Trophoblast cell (in vitro differentiated cells and primary cell): ENCODE data around the gene CCDC112.
A peak's percentile ranks its signal among the peaks of the same experiment; 100 is the strongest.

ENCODE experiments used
- DNase-seq, 2 donors: peaks; one replicate each; pipeline ENCODE4 v3.0.0-alpha.2; 2016
- H2AFZ ChIP-seq: 2 replicates; pipeline ENCODE4 v1.6.1; 2013; ENCODE audit warnings: low read length, moderate library complexity, mild to moderate bottlenecking; ENCODE audit not compliant: insufficient read depth, poor library complexity
- H2AK5ac ChIP-seq: 2 replicates; pipeline ENCODE4 v1.6.1; 2013; ENCODE audit warnings: mild to moderate bottlenecking, low read length
- H2BK120ac ChIP-seq: 2 replicates; pipeline ENCODE4 v1.6.1; 2013; ENCODE audit warnings: low read length, mild to moderate bottlenecking, moderate library complexity; ENCODE audit not compliant: insufficient read depth, poor library complexity
- H2BK12ac ChIP-seq: 2 replicates; pipeline ENCODE4 v1.6.1; 2013; ENCODE audit warnings: mild to moderate bottlenecking, low read length, moderate library complexity
- H2BK5ac ChIP-seq: 2 replicates; pipeline ENCODE4 v1.6.1; 2013; ENCODE audit warnings: low read length, low read depth, moderate library complexity, mild to moderate bottlenecking; ENCODE audit not compliant: poor library complexity
- H3K14ac ChIP-seq: 2 replicates; pipeline ENCODE4 v1.6.1; 2013; ENCODE audit warnings: mild to moderate bottlenecking, low read length
- H3K18ac ChIP-seq: 2 replicates; pipeline ENCODE4 v1.6.1; 2013; ENCODE audit warnings: mild to moderate bottlenecking, low read length
- H3K23ac ChIP-seq: 2 replicates; pipeline ENCODE4 v1.6.1; 2013; ENCODE audit warnings: low read length
- H3K27ac ChIP-seq: 2 replicates; pipeline ENCODE4 v1.5.1; 2013; ENCODE audit warnings: low read depth, mild to moderate bottlenecking, inconsistent platforms, low read length, moderate library complexity
- H3K27me3 ChIP-seq: 2 replicates; pipeline ENCODE4 v1.6.1; 2013; ENCODE audit warnings: inconsistent platforms, mild to moderate bottlenecking, low read length, moderate library complexity; ENCODE audit not compliant: insufficient read depth
- H3K36me3 ChIP-seq, 2 experiments: 1 replicate in 1 of 2; 2 replicates in 1 of 2; pipeline ENCODE4 v1.6.1; 2013; ENCODE audit warnings: low read length in 2 of 2, mild to moderate bottlenecking in 2 of 2, moderate library complexity in 1 of 2; ENCODE audit not compliant: insufficient read depth in 2 of 2, control insufficient read depth in 1 of 2
- H3K4ac ChIP-seq: 2 replicates; pipeline ENCODE4 v1.6.1; 2013; ENCODE audit warnings: low read depth, mild to moderate bottlenecking, low read length, moderate library complexity
- H3K4me1 ChIP-seq, 2 experiments: 1 replicate in 1 of 2; 2 replicates in 1 of 2; pipeline ENCODE4 v1.6.1; 2013; ENCODE audit warnings: low read length in 2 of 2, mild to moderate bottlenecking in 2 of 2, moderate library complexity in 1 of 2; ENCODE audit not compliant: insufficient read depth in 2 of 2, control insufficient read depth in 1 of 2
- H3K4me2 ChIP-seq: 2 replicates; pipeline ENCODE4 v1.6.1; 2013; ENCODE audit warnings: inconsistent platforms, mild to moderate bottlenecking, low read length, moderate library complexity
- H3K4me3 ChIP-seq: 2 replicates; pipeline ENCODE4 v1.5.1; 2013; ENCODE audit warnings: mild to moderate bottlenecking, low read depth, low read length, inconsistent platforms
- H3K79me1 ChIP-seq: one replicate; pipeline ENCODE4 v1.6.1; 2013; ENCODE audit warnings: low read length
- H3K79me2 ChIP-seq: 2 replicates; pipeline ENCODE4 v1.6.1; 2013; ENCODE audit warnings: low read length, mild to moderate bottlenecking; ENCODE audit not compliant: control insufficient read depth, insufficient read depth, poor library complexity
- H3K9ac ChIP-seq: 2 replicates; pipeline ENCODE4 v1.6.1; 2013; ENCODE audit warnings: mild to moderate bottlenecking, low read length
- H3K9me3 ChIP-seq: 2 replicates; pipeline ENCODE4 v1.6.1; 2013; ENCODE audit warnings: low read depth, mild to moderate bottlenecking, control low read depth, inconsistent platforms, low read length; ENCODE audit not compliant: insufficient read depth
- H4K12ac ChIP-seq: 2 replicates; pipeline ENCODE4 v1.6.1; 2013; ENCODE audit warnings: low read depth, mild to moderate bottlenecking, low read length, moderate library complexity
- H4K8ac ChIP-seq: 2 replicates; pipeline ENCODE4 v1.6.1; 2013; ENCODE audit warnings: low read depth, mild to moderate bottlenecking, low read length, moderate library complexity
- H4K91ac ChIP-seq: one replicate; pipeline ENCODE4 v1.6.1; 2013; ENCODE audit warnings: low read depth, mild to moderate bottlenecking, low read length, moderate library complexity
- WGBS: extraction: QIAGEN DNeasy Blood & Tissue Kit; methylation state at CpG from one replicate; pipeline ENCODE4 v1.1.7; 2013; ENCODE audit warnings: missing lambda C conversion rate; ENCODE audit not compliant: insufficient read length, insufficient coverage; ENCODE audit errors: extremely low coverage; 5-methylcytosine and 5-hydroxymethylcytosine counted together

CCDC112 gene

GRCh38 chr5:115313052-115313451, 16.6 kb upstream of the CCDC112 start:
- no peak overlapping the region for H2AFZ ChIP-seq
- H3K79me1 ChIP-seq = no peaks in the 10 kb centered on the region
- H4K91ac ChIP-seq = no peak overlapping the region
- H4K12ac ChIP-seq = no peak overlapping the region
- H3K79me2 ChIP-seq = no peaks in the 10 kb centered on the region
- no peak overlapping the region for H3K9ac ChIP-seq
- no peaks in the 10 kb centered on the region for H3K9me3 ChIP-seq
- no peak overlapping the region for H3K18ac ChIP-seq
- no peak overlapping the region for H2BK120ac ChIP-seq
- no peaks in the 10 kb centered on the region for H3K4me1 ChIP-seq
- H2AK5ac ChIP-seq = no peak overlapping the region
- WGBS = no CpG with 5 or more reads among the region's 2 CpGs
- H3K4me2 ChIP-seq = no peak overlapping the region
- no peak for DNase-seq
- no peak overlapping the region for H3K14ac ChIP-seq
- no peak overlapping the region for H4K8ac ChIP-seq
- H3K4ac ChIP-seq = no peak overlapping the region
- H3K4me3 ChIP-seq = no peak overlapping the region
- H3K27me3 ChIP-seq = no peaks in the 10 kb centered on the region
- no peak overlapping the region for H2BK5ac ChIP-seq
- H2BK12ac ChIP-seq = no peak overlapping the region
- H3K27ac ChIP-seq = no peak overlapping the region
- H3K23ac ChIP-seq = no peak overlapping the region
- no peaks in the 10 kb centered on the region for H3K36me3 ChIP-seq

DNA sequence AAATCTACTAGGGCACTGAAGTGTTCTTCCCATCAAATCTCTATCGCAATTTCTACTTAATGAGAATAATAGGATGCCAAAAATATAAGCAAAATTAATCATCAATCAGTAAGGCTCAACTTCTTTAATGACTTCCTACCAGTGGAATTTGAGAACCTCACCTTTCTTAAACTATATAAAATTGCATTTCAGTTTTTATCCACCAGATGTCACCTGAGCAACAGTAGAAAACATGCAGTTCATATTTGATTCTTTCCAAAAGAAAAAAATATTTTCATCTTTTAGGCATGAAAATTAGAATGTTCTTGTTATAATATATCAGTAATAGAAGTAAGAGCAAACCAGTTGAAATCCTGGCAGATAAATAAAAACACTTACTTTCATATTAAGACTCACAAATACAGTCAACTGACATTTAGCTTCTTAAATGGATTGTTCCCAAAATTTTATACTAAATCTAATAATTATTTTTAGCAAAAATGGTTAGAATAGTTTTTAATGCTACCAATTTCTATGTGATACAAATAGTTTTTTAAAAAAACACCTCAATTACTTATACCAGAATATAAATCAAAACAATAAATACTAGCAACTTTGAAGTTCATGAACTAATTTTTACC, 13.4 kb upstream of the CCDC112 start:
- H3K23ac ChIP-seq = no peak overlapping the region
- no peak overlapping the region for H4K12ac ChIP-seq
- H3K79me1 ChIP-seq = no peaks in the 10 kb centered on the region
- H2BK120ac ChIP-seq = no peak overlapping the region
- no peak overlapping the region for H2AK5ac ChIP-seq
- no peak overlapping the region for H3K14ac ChIP-seq
- no peak overlapping the region for H3K18ac ChIP-seq
- no peak overlapping the region for H4K91ac ChIP-seq
- no peaks in the 10 kb centered on the region for H3K9me3 ChIP-seq
- no peak overlapping the region for H2BK12ac ChIP-seq
- no peak overlapping the region for H4K8ac ChIP-seq
- no peaks in the 10 kb centered on the region for H3K36me3 ChIP-seq
- H3K4me2 ChIP-seq = no peak overlapping the region
- no peaks in the 10 kb centered on the region for H3K27me3 ChIP-seq
- WGBS = no CpG with 5 or more reads among the region's 1 CpG
- H3K9ac ChIP-seq = no peak overlapping the region
- H3K4me1 ChIP-seq = no peaks in the 10 kb centered on the region
- no peak overlapping the region for H2AFZ ChIP-seq
- no peak overlapping the region for H3K4ac ChIP-seq
- H3K4me3 ChIP-seq = no peak overlapping the region
- no peak overlapping the region for H3K27ac ChIP-seq
- no peak overlapping the region for H2BK5ac ChIP-seq
- H3K79me2 ChIP-seq = no peaks in the 10 kb centered on the region
- peak in 1 of 2 donors; percentile 87 for DNase-seq

DNA sequence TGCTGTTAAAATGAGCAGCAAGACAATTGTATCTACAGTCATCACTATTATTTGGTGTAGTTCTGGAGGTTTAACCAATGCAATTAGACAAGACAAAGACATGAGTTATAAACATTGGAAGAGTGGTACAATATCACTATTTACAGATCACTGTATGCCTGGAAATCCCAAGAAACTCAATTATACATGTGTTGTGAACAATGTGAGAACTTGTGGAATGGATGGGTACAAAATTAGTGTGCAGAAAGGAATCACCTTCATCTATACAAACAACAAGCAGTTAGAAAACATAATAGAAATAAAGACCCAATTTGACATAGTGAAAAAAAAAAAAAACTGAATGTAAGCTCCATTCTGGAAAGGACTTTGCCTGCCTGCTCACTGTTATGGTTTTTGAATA, 12.4 kb upstream of the CCDC112 start:
- H3K4me2 ChIP-seq = no peak overlapping the region
- H3K27ac ChIP-seq = no peak overlapping the region
- H3K27me3 ChIP-seq = no peaks in the 10 kb centered on the region
- H3K9me3 ChIP-seq = no peaks in the 10 kb centered on the region
- H3K4me3 ChIP-seq = no peak overlapping the region
- no peaks in the 10 kb centered on the region for H3K79me2 ChIP-seq
- no peaks in the 10 kb centered on the region for H3K4me1 ChIP-seq
- no peak overlapping the region for H2AK5ac ChIP-seq
- H2BK120ac ChIP-seq = no peak overlapping the region
- no peak overlapping the region for H3K23ac ChIP-seq
- no peak overlapping the region for H3K14ac ChIP-seq
- H4K8ac ChIP-seq = no peak overlapping the region
- H4K12ac ChIP-seq = no peak overlapping the region
- H2AFZ ChIP-seq = no peak overlapping the region
- H3K9ac ChIP-seq = no peak overlapping the region
- no peak overlapping the region for H3K4ac ChIP-seq
- H2BK12ac ChIP-seq = no peak overlapping the region
- no peak for DNase-seq
- no peak overlapping the region for H4K91ac ChIP-seq
- H3K18ac ChIP-seq = no peak overlapping the region
- H3K79me1 ChIP-seq = no peaks in the 10 kb centered on the region
- H2BK5ac ChIP-seq = no peak overlapping the region
- no peaks in the 10 kb centered on the region for H3K36me3 ChIP-seq

GRCh38 chr5:115306011-115306536, 9.6 kb upstream of the CCDC112 start:
- Histone ChIP-seq H4K8ac (no peak overlapping the region), H3K36me3 (no peaks in the 10 kb centered on the region), H2BK120ac (no peak overlapping the region), H3K18ac (no peak overlapping the region), H3K4me1 (no peaks in the 10 kb centered on the region), H3K79me1 (no peaks in the 10 kb centered on the region), H4K12ac (no peak overlapping the region), H3K27ac (no peak overlapping the region), H3K9ac (no peak overlapping the region), H2BK12ac (no peak overlapping the region), H3K4me3 (no peak overlapping the region), H3K9me3 (no peaks in the 10 kb centered on the region), H4K91ac (no peak overlapping the region), H3K27me3 (no peaks in the 10 kb centered on the region), H3K23ac (no peak overlapping the region), H3K4ac (no peak overlapping the region), H2AK5ac (no peak overlapping the region), H2BK5ac (no peak overlapping the region), H2AFZ (no peak overlapping the region), H3K14ac (no peak overlapping the region), H3K79me2 (no peaks in the 10 kb centered on the region), H3K4me2 (no peak overlapping the region)
- no peak for DNase-seq
- WGBS = no CpG with 5 or more reads among the region's 1 CpG
